NT2/D1 (cell line): Measurements from ENCODE around the gene SYNDIG1L.

Source experiments
- DNase-seq: peaks from one replicate; pipeline ENCODE4 v3.0.0-alpha.2; 2011; ENCODE audit warnings: low read depth, low spot score
- H3K27me3 ChIP-seq: 2 replicates; pipeline ENCODE4 v1.6.0; 2011; ENCODE audit warnings: mild to moderate bottlenecking; ENCODE audit not compliant: insufficient read length, insufficient read depth
- H3K36me3 ChIP-seq: 2 replicates; pipeline ENCODE4 v1.6.1; 2011; ENCODE audit warnings: mild to moderate bottlenecking, low read length, mixed read lengths; ENCODE audit not compliant: insufficient read depth, insufficient read length
- H3K4me1 ChIP-seq: 2 replicates; pipeline ENCODE4 v1.5.1; 2011; ENCODE audit not compliant: insufficient read depth, insufficient read length
- H3K4me3 ChIP-seq: 2 replicates; pipeline ENCODE4 v1.5.1; 2011; ENCODE audit warnings: low read depth; ENCODE audit not compliant: insufficient read length
- H3K9ac ChIP-seq: 2 replicates; pipeline ENCODE4 v1.6.0; 2011; ENCODE audit warnings: low read depth; ENCODE audit not compliant: insufficient read length
- H3K9me3 ChIP-seq: 2 replicates; pipeline ENCODE4 v1.5.1; 2011; ENCODE audit warnings: mild to moderate bottlenecking, low read length; ENCODE audit not compliant: insufficient read depth
- SUZ12 ChIP-seq: IDR thresholded peaks from 2 replicates; pipeline ENCODE4 v1.6.1; 2011; ENCODE audit not compliant: insufficient read length, insufficient read depth; ENCODE audit errors: extremely low read depth
- YY1 ChIP-seq: IDR thresholded peaks from 2 replicates; pipeline ENCODE4 v1.6.1; 2011; ENCODE audit not compliant: insufficient read length, insufficient read depth
- ZNF274 ChIP-seq: IDR thresholded peaks from 2 replicates; pipeline ENCODE4 v1.6.1; 2011; ENCODE audit warnings: mild to moderate bottlenecking, low read depth, low read length

SYNDIG1L gene

GRCh38 chr14:74377976-74378690, 47.9 kb downstream of the SYNDIG1L start:
- H3K4me1 ChIP-seq = no peaks in the 10 kb centered on the region
- H3K36me3 ChIP-seq = no peaks in the 10 kb centered on the region
- no peak for TF ChIP-seq YY1
- TF ChIP-seq ZNF274 = no peak
- no peak for TF ChIP-seq SUZ12
- no peak overlapping the region for H3K9ac ChIP-seq
- H3K9me3 ChIP-seq = no peaks in the 10 kb centered on the region
- no peak for DNase-seq
- no peak overlapping the region for H3K4me3 ChIP-seq
- no peaks in the 10 kb centered on the region for H3K27me3 ChIP-seq

- Histone ChIP-seq H3K36me3 (no peaks in the 10 kb centered on the region), H3K9me3 (no peaks in the 10 kb centered on the region), H3K27me3 (no peaks in the 10 kb centered on the region), H3K4me3 (no peak overlapping the region), H3K9ac (no peak overlapping the region), H3K4me1 (no peaks in the 10 kb centered on the region)
- no peak for DNase-seq
- TF ChIP-seq SUZ12 = no peak
- no peak for TF ChIP-seq YY1
- TF ChIP-seq ZNF274 = no peak
Observed at GRCh38 chr14:74368441-74368840, 57.6 kb downstream of the SYNDIG1L start.

- no peaks in the 10 kb centered on the region for H3K4me1 ChIP-seq
- no peaks in the 10 kb centered on the region for H3K36me3 ChIP-seq
- no peaks in the 10 kb centered on the region for H3K9me3 ChIP-seq
- DNase-seq = no peak
- H3K4me3 ChIP-seq = no peak overlapping the region
- no peaks in the 10 kb centered on the region for H3K27me3 ChIP-seq
- no peak for TF ChIP-seq YY1
- TF ChIP-seq SUZ12 = no peak
- no peak for TF ChIP-seq ZNF274
- H3K9ac ChIP-seq = no peak overlapping the region
Observed at GRCh38 chr14:74368026-74368425, 58.0 kb downstream of the SYNDIG1L start.

- DNase-seq = no peak
- no peaks in the 10 kb centered on the region for H3K27me3 ChIP-seq
- no peaks in the 10 kb centered on the region for H3K9me3 ChIP-seq
- H3K9ac ChIP-seq = no peak overlapping the region
- peaks cover 17% of the 10 kb centered on the region for H3K36me3 ChIP-seq
- H3K4me1 ChIP-seq = no peaks in the 10 kb centered on the region
- H3K4me3 ChIP-seq = no peak overlapping the region
- no peak for TF ChIP-seq YY1
- TF ChIP-seq SUZ12 = no peak
- TF ChIP-seq ZNF274 = no peak
Observed at GRCh38 chr14:74364271-74364880, 61.6 kb downstream of the SYNDIG1L start.

- DNase-seq = peak; percentile 76
Observed at GRCh38 chr14:74362361-74362915, 63.6 kb downstream of the SYNDIG1L start.

GRCh38 chr14:74360163-74360562, 65.8 kb downstream of the SYNDIG1L start:
- peak overlapping the region; percentile 26 for H3K9ac ChIP-seq
- H3K4me3 ChIP-seq = no peak overlapping the region
- no peak for DNase-seq
- no peaks in the 10 kb centered on the region for H3K27me3 ChIP-seq
- H3K36me3 ChIP-seq = peaks cover 48% of the 10 kb centered on the region
- no peaks in the 10 kb centered on the region for H3K9me3 ChIP-seq
- peaks cover 5% of the 10 kb centered on the region for H3K4me1 ChIP-seq
- no peak for TF ChIP-seq SUZ12

More at GRCh38 chr14:74362361-74362915, 63.6 kb downstream of the SYNDIG1L start:
- Histone ChIP-seq H3K27me3 (no peaks in the 10 kb centered on the region), H3K9me3 (no peaks in the 10 kb centered on the region), H3K4me3 (no peak overlapping the region), H3K36me3 (peaks cover 36% of the 10 kb centered on the region), H3K4me1 (peaks cover 2% of the 10 kb centered on the region), H3K9ac (no peak overlapping the region)
- no peak for TF ChIP-seq ZNF274
- no peak for TF ChIP-seq YY1
- TF ChIP-seq SUZ12 = no peak

- DNase-seq = no peak
- TF ChIP-seq YY1 (no peak), SUZ12 (no peak), ZNF274 (no peak)
- Histone ChIP-seq H3K36me3 (peaks cover 48% of the 10 kb centered on the region), H3K4me1 (peaks cover 5% of the 10 kb centered on the region), H3K9me3 (no peaks in the 10 kb centered on the region), H3K27me3 (no peaks in the 10 kb centered on the region), H3K9ac (no peak overlapping the region), H3K4me3 (no peak overlapping the region)
Observed at GRCh38 chr14:74358176-74358829, 67.7 kb downstream of the SYNDIG1L start.
